ENCODE results near the gene NELFCD. TPM values are rescaled to one million over a fixed set of nuclear protein-coding genes. Genes with fewer than 3 reads are reported as not detected.

NELFCD gene
- total RNA-seq, 6 experiments from 2014 or later = 31.1 to 41.4 (median 36.5) TPM

- Histone ChIP-seq H3K4me1 (peaks cover 0 to 51% (median 15%) of the 10 kb centered on the region in 4 donors), H3K27ac (peak overlapping the region; percentile 71 to 89 (median 87)), H3K36me3 (peaks cover 0 to 76% (median 23%) of the 10 kb centered on the region in 4 donors), H3K4me3 (no peak overlapping the region), H3K9me3 (no peaks in the 10 kb centered on the region), H3K27me3 (no peaks in the 10 kb centered on the region)
- TF ChIP-seq POLR2A (IDR thresholded peaks at IDR 0.05) = no peak
- no peak for TF ChIP-seq CTCF (IDR thresholded peaks at IDR 0.05)
- no peak for DNase-seq
- WGBS (ENCODE audit: insufficient coverage, low coverage, low lambda C conversion rate, missing lambda C conversion rate) = 42% methylated on average over 15 of the region's 18 CpGs
- peak; percentile 69 to 80 (median 73) for ATAC-seq
- intact Hi-C loops (cut with DNase I) = no loop called here
These were observed 14.6 kb downstream of the NELFCD start for GRCh38 chr20:58995461-58996225.

GRCh38 chr20:58996226-58996611 lies 15.2 kb downstream of the NELFCD start:
- Histone ChIP-seq H3K36me3 (peaks cover 0 to 76% (median 22%) of the 10 kb centered on the region in 4 donors), H3K4me3 (no peak overlapping the region), H3K4me1 (peaks cover 0 to 47% (median 15%) of the 10 kb centered on the region in 4 donors), H3K27ac (peak overlapping the region; percentile 71 to 89 (median 87)), H3K27me3 (no peaks in the 10 kb centered on the region), H3K9me3 (no peaks in the 10 kb centered on the region)
- intact Hi-C loops (cut with DNase I) = no loop called here
- no peak for DNase-seq
- no peak for TF ChIP-seq CTCF (IDR thresholded peaks at IDR 0.05)
- no peak for TF ChIP-seq POLR2A (IDR thresholded peaks at IDR 0.05)
- WGBS (ENCODE audit: insufficient coverage, low coverage, low lambda C conversion rate, missing lambda C conversion rate) = 64% methylated on average over 2 of the region's 12 CpGs
- ATAC-seq = no peak

- Histone ChIP-seq H3K27ac (peak overlapping the region in 1 of 3 donors; percentile 87), H3K9me3 (no peaks in the 10 kb centered on the region), H3K4me3 (no peak overlapping the region), H3K36me3 (peaks cover 0 to 82% (median 26%) of the 10 kb centered on the region in 4 donors), H3K4me1 (peaks cover 0 to 39% (median 15%) of the 10 kb centered on the region in 4 donors), H3K27me3 (no peaks in the 10 kb centered on the region)
- TF ChIP-seq POLR2A (IDR thresholded peaks at IDR 0.05) (no peak), CTCF (IDR thresholded peaks at IDR 0.05) (no peak)
- WGBS (ENCODE audit: insufficient coverage, low coverage, low lambda C conversion rate, missing lambda C conversion rate) = 93% methylated on average over 22 of the region's 24 CpGs
- intact Hi-C loops (cut with DNase I) = no loop called here
- no peak for DNase-seq
- ATAC-seq = no peak
These were observed 16.2 kb downstream of the NELFCD start for GRCh38 chr20:58997141-58997770.

GRCh38 chr20:58998656-58999055 lies 17.6 kb downstream of the NELFCD start:
- DNase-seq (peak in 1 of 3 donors; percentile 37), ATAC-seq (no peak)
- Histone ChIP-seq H3K4me1 (peaks cover 0 to 27% (median 11%) of the 10 kb centered on the region in 4 donors), H3K27me3 (no peaks in the 10 kb centered on the region), H3K4me3 (no peak overlapping the region), H3K9me3 (no peaks in the 10 kb centered on the region), H3K27ac (no peak overlapping the region), H3K36me3 (peaks cover 0 to 90% (median 22%) of the 10 kb centered on the region in 4 donors)
- 100% methylated on average over 5 of the region's 11 CpGs for WGBS (ENCODE audit: insufficient coverage, low coverage, low lambda C conversion rate, missing lambda C conversion rate)
- no peak for TF ChIP-seq CTCF (IDR thresholded peaks at IDR 0.05)
- TF ChIP-seq POLR2A (IDR thresholded peaks at IDR 0.05) = no peak
- intact Hi-C loops (cut with DNase I) = no loop called here
